Body of pancreas (tissue), 4 donors: ENCODE data around the gene CYP1B1.

Source experiments
- CTCF ChIP-seq, 7 experiments: fragments of 450-650 bp in 4 of 7; fragments of 200-600 bp in 3 of 7; sonication (generic) in 3 of 7; IDR thresholded peaks; one replicate each; pipeline ENCODE4 v1.5.1; 2016 to 2019; ENCODE audit warnings: antibody characterized with exemption in 7 of 7
- POLR2A ChIP-seq, 3 donors: fragments of 450-650 bp; IDR thresholded peaks; one replicate each; pipeline ENCODE4 v1.6.1; 2016; ENCODE audit warnings: antibody characterized with exemption in 3 of 3, mild to moderate bottlenecking in 2 of 3

DNA sequence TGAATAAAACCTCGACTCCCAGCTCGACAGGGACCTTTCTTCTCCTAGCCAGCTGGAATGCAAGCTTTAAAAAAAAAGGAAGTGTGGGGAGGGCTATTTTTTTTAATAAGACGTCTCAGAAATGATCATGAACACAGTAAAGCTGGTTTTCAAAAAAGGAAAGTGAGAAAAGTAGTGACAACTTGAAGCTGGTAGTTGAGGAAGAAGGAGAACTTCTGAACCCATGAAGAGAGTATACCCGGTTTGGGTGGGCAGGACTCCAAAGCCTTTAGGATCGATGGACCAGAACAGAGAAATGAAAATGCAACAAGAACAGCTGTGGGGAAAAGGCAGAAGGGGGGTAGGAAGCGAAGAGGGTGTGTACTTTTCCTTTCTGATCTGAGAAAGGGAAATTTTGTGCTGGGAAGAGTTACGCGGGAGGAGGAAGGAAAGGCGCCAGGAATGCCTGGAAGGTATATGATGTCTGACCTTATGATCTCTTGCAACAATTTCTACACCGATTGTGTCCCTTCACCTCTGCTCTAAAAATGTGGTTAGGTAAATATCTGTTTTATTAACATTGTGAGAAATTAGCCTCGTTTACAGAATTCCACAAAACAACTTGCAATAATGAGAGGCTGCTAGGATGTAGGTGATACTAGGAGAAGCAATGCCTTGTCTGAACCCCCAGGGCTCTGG, 22.6 kb upstream of the CYP1B1 start:
- no peak for TF ChIP-seq CTCF (IDR thresholded peaks at IDR 0.05)
- TF ChIP-seq POLR2A (IDR thresholded peaks at IDR 0.05), result no peak
